Stimulated activated CD8-positive, alpha-beta memory T cell treated with anti-CD3 and anti-CD28 coated beads, Interleukin-7, amount 100 ng/mL, for 1 hour (primary cell): ENCODE measurements around the gene GZMM.

Source experiments
- DNase-seq, 2 donors: peaks; one replicate each; pipeline ENCODE4 v3.0.0-alpha.2; 2020; ENCODE audit warnings: low read depth in 2 of 2

Gene GZMM

DNA sequence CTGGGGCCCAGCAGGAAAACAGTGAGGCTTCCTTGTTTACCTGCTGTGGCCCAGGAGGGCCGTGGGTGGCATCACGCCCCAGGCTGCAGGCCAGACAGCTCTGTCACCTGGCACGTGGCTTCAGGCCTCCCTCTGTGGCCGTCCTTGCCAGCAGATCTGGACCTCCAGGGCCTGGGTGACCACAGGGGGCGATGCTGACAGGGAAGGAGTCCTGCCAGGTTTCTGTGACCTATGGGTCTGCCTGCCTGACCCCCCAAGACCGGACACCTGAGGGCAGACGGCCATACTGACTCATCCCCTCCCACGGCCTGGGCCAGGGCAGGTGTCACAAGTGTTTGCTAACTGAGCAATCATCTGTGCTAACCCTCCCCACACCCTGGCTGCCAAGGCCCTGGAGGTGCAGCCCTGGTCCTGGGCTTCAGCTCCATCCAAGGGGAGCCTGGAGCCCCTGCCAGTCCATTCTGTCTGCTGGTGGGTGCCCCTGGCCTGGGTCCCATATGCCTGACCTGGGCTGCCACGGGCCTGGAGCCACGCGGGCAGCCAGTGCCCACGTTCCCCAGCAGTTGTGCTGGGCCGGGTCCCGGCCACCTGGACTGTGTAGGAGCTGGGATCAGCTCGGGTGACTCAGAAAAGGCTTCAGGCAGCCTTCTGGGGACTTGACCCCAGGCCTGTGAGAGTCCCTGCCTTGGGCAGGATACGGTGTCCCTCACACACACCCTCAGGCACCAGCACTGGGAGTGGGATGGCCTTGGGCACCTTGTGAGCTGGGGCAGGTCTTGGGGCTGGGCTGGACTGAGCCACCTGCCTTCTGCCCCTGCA lies 8.6 kb upstream of the GZMM start:
- no peak for DNase-seq

DNA sequence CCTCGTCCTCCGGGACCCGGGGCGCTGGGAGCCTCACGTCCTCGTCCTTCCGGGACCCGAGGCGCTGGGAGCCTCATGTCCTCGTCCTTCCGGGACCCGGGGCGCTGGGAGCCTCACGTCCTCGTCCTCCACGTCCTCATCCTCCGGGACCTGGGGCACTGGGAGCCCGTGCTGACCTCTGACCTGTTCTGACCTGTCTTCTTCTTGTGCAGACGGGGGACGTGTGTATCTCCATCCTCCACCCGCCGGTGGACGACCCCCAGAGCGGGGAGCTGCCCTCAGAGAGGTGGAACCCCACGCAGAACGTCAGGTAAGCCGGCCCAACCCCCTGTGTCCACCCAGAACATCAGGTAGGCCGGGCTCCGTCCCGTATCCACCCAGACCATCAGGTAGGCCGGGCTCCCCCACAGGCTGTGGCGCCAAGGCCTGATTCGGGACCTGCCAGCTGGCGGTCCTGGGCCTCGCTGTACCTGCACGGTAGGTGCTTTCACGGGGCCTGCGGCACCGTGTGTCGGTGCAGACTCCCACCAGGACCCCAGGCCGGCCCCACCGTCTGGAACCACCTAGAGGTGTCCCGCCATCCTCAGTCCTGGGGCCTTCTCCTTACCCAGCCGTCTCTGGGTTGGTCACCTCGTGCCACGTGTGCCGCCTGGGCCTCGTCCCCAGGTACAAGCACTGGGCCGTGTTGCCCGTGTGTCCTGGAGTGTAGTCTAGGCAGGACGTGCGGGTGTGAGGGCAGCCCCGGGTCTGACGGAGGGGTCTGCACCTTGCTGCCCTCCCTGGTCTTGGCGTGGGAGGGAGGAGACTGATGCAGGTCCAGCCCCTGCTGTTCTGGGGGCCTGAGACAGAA lies 7.6 kb upstream of the GZMM start:
- no peak for DNase-seq

GRCh38 chr19:536881-537404 lies 6.9 kb upstream of the GZMM start:
- no peak for DNase-seq

- no peak for DNase-seq
These were observed 5.0 kb upstream of the GZMM start for GRCh38 chr19:538641-539428.

GRCh38 chr19:539429-540030 lies 4.3 kb upstream of the GZMM start:
- DNase-seq: no peak

GRCh38 chr19:540867-541637 lies 2.8 kb upstream of the GZMM start:
- DNase-seq: no peak

DNA sequence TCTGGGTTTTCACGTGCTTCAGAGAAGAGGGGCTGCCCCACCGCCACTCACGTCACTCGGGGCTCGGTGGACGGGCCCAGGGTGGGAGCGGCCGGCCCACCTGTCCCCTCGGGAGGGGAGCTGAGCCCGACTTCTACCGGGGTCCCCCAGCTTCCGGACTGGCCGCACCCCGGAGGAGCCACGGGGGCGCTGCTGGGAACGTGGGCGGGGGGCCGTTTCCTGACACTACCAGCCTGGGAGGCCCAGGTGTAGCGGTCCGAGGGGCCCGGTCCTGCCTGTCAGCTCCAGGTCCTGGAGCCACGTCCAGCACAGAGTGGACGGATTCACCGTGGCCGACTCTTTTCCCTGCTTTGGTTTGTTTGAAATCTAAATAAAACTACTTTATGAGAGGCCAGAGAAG lies 2.2 kb upstream of the GZMM start:
- no peak for DNase-seq

GRCh38 chr19:542173-542866 lies 1.5 kb upstream of the GZMM start:
- no peak for DNase-seq

DNA sequence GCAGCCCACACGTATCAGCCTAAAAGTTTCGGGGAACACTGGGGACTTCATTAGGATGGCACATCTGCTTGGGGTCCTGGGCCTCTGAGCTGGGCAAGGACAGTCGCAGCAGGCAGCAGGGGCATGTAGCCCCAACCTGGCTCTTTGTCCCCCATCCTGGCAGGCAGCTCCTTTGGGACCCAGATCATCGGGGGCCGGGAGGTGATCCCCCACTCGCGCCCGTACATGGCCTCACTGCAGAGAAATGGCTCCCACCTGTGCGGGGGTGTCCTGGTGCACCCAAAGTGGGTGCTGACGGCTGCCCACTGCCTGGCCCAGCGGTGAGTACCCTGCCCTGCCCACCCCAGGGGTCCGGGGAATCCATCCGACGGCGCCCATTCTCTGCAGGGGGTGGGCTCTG lies 3.3 kb downstream of the GZMM start:
- DNase-seq: no peak

- DNase-seq: no peak
These were observed 4.2 kb downstream of the GZMM start for GRCh38 chr19:547836-548720.

DNA sequence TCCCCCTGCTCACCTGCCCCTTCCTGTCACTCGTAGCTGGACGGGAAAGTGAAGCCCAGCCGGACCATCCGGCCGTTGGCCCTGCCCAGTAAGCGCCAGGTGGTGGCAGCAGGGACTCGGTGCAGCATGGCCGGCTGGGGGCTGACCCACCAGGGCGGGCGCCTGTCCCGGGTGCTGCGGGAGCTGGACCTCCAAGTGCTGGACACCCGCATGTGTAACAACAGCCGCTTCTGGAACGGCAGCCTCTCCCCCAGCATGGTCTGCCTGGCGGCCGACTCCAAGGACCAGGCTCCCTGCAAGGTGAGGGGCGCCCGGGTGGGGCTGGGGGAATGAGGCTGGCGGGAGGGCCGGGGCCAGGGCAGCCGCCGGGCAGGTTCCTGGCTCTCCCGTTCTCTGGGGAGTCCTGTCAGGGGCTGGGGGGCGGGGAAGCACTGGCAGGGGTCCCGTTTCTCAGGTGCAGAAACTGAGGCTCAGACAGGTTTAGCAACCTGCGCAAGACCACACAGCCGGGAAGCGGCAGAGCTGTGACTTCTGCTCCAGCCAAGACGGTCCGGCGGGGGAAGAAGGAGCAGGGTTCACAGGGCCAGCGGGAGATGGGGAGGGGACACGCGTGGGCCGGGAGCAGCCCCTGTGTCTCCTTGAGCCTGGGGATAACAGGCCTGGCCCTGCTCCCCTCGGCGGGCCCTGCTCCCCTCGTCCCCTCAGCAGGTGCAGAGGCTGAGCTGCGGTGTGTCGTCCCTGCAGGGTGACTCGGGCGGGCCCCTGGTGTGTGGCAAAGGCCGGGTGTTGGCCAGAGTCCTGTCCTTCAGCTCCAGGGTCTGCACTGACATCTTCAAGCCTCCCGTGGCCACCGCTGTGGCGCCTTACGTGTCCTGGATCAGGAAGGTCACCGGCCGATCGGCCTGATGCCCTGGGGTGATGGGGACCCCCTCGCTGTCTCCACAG lies 5.3 kb downstream of the GZMM start:
- no peak for DNase-seq

DNA sequence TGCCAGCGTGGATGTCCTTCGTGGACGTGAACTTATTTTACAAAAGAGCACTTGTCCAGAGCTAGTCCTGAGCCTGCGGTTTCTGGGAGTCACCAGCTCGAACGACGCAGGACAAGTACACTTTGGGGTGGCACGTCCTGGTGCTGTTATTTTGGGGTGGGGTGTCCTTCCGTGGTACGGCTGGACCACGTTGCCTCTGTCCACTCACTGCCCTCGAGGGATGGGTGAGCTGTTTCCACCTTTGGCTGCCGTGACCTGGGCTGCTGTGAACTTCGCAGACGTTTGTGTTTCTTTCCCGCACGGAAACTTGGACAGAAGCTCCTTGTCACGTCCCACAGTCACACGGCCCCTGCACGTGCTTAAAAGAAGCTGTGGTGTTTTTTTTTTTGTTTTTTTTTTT lies 11.0 kb downstream of the GZMM start:
- no peak for DNase-seq

GRCh38 chr19:555474-555808 lies 11.6 kb downstream of the GZMM start:
- no peak for DNase-seq

- no peak for DNase-seq
These were observed 12.9 kb downstream of the GZMM start for GRCh38 chr19:556611-557382.

DNA sequence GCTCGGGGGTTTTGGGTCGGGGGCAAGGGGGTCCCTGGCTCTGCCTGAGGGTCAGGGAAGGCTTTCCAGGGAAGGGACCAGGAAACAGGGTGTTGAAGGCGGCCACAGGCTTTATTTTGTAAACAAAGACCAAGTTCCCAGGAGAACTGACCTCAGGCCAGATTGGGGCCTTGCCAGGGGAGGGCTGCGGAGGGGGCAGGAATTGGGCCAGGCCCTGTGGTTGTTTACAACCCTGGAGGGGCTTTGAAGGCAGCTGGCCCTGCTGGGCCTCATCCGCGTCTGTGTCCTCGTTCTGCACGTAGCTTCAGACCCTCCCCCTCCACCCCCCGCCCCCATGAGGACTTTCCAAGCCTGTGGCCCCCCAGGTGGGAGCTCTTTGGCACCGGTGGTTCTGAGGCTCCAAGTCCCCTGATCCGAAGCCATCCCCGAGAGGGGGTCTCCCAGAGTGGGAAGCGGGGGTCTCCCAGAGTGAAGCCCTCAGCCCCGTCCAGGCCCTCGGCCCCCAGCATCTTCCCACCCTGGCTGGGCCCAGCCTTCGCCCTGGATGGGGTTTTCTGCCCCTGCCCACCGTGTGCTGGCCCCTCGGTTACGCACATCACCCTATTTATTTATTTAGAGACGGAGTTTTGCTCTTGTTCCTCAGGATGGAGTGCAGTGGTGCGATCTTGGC lies 15.1 kb downstream of the GZMM start:
- DNase-seq: no peak

- no peak for DNase-seq
These were observed 16.3 kb downstream of the GZMM start for GRCh38 chr19:560121-560520.

DNA sequence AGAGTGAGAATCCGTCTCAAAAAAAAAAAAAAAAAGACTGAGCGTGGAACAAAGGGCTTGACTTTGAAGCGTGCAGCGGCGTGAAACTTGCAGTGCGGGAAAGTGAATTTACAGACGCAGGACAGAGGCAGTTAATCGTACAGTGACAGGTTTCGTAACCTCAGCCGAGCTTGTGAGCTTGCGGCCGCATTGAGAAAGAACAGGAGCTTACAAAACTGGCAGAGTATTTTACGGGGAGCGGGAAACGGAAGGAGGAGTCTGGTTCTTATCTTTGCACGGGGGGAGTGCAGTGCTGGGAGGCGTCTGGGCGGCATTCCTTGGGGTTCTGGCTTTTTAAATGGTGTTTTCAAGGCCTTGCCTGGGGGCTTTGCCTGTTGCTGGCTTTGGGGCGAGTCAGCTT lies 22.6 kb downstream of the GZMM start:
- no peak for DNase-seq
